GM12873 (cell line): Measurements from ENCODE around the gene TMSB15C.

Source experiments
- TF ChIP-seq, protein P1 (sequence below): IDR thresholded peaks from 2 replicates; pipeline ENCODE4 v1.5.1; 2012; ENCODE audit warnings: low read depth, mild to moderate bottlenecking, moderate library complexity, low read length, control low read depth; ENCODE audit not compliant: insufficient read depth; ENCODE audit errors: missing control alignments

Gene TMSB15C

GRCh38 chrX:104105330-104106262 lies 29.6 kb upstream of the TMSB15C start:
- TF ChIP-seq, protein P1, sequence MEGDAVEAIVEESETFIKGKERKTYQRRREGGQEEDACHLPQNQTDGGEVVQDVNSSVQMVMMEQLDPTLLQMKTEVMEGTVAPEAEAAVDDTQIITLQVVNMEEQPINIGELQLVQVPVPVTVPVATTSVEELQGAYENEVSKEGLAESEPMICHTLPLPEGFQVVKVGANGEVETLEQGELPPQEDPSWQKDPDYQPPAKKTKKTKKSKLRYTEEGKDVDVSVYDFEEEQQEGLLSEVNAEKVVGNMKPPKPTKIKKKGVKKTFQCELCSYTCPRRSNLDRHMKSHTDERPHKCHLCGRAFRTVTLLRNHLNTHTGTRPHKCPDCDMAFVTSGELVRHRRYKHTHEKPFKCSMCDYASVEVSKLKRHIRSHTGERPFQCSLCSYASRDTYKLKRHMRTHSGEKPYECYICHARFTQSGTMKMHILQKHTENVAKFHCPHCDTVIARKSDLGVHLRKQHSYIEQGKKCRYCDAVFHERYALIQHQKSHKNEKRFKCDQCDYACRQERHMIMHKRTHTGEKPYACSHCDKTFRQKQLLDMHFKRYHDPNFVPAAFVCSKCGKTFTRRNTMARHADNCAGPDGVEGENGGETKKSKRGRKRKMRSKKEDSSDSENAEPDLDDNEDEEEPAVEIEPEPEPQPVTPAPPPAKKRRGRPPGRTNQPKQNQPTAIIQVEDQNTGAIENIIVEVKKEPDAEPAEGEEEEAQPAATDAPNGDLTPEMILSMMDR = no peak

- TF ChIP-seq, protein P1 = no peak
Measured at GRCh38 chrX:104104676-104105075, 28.6 kb upstream of the TMSB15C start.

- TF ChIP-seq, protein P1 = peak; percentile 17
Measured at GRCh38 chrX:104098919-104099318, 22.9 kb upstream of the TMSB15C start.

DNA sequence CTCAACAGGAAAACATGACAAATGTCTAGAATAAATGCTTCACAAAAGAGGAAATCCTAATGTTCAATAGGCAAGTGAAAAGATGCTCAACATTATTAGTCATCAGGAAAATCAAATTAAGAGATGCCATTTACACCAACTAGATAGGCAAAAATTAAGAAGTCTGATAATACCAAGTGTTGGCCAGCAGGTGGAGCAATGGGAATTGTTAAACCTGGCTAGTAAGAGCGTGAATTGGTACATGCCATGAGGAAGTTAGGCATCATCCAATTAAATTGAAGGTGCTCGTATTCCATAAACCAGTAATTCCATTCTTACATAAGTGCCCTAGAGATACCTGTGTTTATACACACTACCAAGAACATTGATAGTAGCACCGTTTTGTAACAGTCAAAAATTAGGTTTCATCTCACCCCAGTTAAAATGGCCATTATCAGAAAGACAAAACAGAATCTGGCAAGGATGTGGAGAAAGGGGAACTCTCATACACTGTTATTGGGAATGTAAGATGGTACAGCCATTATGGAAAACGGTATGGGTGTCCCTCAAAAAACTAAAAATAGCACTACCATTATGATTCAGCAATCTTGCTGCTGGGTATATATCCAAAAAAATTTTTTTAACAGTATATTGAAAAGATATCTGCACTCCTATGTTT lies 22.2 kb upstream of the TMSB15C start:
- TF ChIP-seq, protein P1 = peak; percentile 70

- TF ChIP-seq, protein P1 = no peak
Measured at GRCh38 chrX:104085919-104086318, 9.9 kb upstream of the TMSB15C start.

GRCh38 chrX:104085477-104085876 lies 9.4 kb upstream of the TMSB15C start:
- TF ChIP-seq, protein P1 = no peak

- TF ChIP-seq, protein P1 = no peak
Measured at GRCh38 chrX:104084534-104085277, 8.7 kb upstream of the TMSB15C start.
